ENCODE results near the gene CDC37L1.

GRCh38 chr9:4701526-4701925 is 22.2 kb downstream of the CDC37L1 start:
- no peak for TF ChIP-seq CTCF (IDR thresholded peaks at IDR 0.05; ENCODE audit: low read length)
- TF ChIP-seq EZH2 (IDR thresholded peaks at IDR 0.05; ENCODE audit: borderline replicate concordance, low read length), result no peak
